Measurements from ENCODE around the gene CEP128. TPM values are rescaled to one million over a fixed set of nuclear protein-coding genes. Genes with fewer than 3 reads are reported as not detected.

Gene CEP128
- total RNA-seq, 1 experiment from 2014 or later: 27.3 TPM

DNA sequence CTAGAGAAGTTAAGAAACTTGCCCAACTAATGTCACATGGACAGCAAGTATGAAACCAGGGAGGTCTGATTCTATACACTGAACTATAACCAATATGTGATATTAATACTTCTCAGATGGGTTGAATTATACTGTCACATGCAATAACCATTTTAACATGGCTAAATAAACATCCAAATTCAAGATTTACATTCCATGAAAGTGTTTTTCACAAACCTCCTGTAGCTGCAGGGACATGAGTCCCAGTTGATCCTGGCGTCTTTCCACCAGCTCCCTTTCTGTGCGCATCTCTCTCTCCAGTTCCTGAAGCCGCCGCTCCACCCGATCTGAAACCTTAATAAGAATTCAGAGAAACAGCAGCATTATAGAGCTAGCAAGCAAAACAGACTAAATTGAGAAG is 79.0 kb downstream of the CEP128 start:
- Histone ChIP-seq H3K27me3 (replicated peaks; ENCODE audit: insufficient read depth, low read depth, low read length, poor library complexity) (no peaks in the 10 kb centered on the region), H3K4me3 (ENCODE audit: low read depth, low read length, poor library complexity, severe bottlenecking) (no peak overlapping the region), H3K36me3 (ENCODE audit: insufficient read depth, low read length, poor library complexity, severe bottlenecking) (no peaks in the 10 kb centered on the region), H3K27ac (ENCODE audit: low read depth, low read length, poor library complexity, severe bottlenecking) (no peak overlapping the region), H3K4me1 (ENCODE audit: insufficient read depth, low read length, poor library complexity, severe bottlenecking) (no peaks in the 10 kb centered on the region), H3K9me3 (ENCODE audit: low read depth, low read length, poor library complexity, severe bottlenecking) (no peaks in the 10 kb centered on the region)
- TF ChIP-seq EZH2 (IDR thresholded peaks at IDR 0.05; ENCODE audit: borderline replicate concordance, low read depth, low read length, poor library complexity, severe bottlenecking): no peak
- TF ChIP-seq, protein P1, sequence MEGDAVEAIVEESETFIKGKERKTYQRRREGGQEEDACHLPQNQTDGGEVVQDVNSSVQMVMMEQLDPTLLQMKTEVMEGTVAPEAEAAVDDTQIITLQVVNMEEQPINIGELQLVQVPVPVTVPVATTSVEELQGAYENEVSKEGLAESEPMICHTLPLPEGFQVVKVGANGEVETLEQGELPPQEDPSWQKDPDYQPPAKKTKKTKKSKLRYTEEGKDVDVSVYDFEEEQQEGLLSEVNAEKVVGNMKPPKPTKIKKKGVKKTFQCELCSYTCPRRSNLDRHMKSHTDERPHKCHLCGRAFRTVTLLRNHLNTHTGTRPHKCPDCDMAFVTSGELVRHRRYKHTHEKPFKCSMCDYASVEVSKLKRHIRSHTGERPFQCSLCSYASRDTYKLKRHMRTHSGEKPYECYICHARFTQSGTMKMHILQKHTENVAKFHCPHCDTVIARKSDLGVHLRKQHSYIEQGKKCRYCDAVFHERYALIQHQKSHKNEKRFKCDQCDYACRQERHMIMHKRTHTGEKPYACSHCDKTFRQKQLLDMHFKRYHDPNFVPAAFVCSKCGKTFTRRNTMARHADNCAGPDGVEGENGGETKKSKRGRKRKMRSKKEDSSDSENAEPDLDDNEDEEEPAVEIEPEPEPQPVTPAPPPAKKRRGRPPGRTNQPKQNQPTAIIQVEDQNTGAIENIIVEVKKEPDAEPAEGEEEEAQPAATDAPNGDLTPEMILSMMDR (conservative IDR thresholded peaks at IDR 0.05; ENCODE audit: low read depth, low read length): no peak
- ChIA-PET POLR2A (ENCODE audit: low non-redundant PET) (no interaction called here), CTCF (no interaction called here)
- intact Hi-C loops (cut with micrococcal nuclease; ENCODE audit: unreplicated experiment): no loop called here
- DNase-seq (ENCODE audit: low spot score): no peak
- BruUV-seq (replicated peaks): no TSS peak

GRCh38 chr14:80850197-80850814 is 91.2 kb downstream of the CEP128 start:
- Histone ChIP-seq H3K36me3 (ENCODE audit: insufficient read depth, low read length, poor library complexity, severe bottlenecking) (no peaks in the 10 kb centered on the region), H3K4me3 (ENCODE audit: low read depth, low read length, poor library complexity, severe bottlenecking) (no peak overlapping the region), H3K9me3 (ENCODE audit: low read depth, low read length, poor library complexity, severe bottlenecking) (no peaks in the 10 kb centered on the region), H3K27ac (ENCODE audit: low read depth, low read length, poor library complexity, severe bottlenecking) (no peak overlapping the region), H3K4me1 (ENCODE audit: insufficient read depth, low read length, poor library complexity, severe bottlenecking) (no peaks in the 10 kb centered on the region), H3K27me3 (replicated peaks; ENCODE audit: insufficient read depth, low read depth, low read length, poor library complexity) (no peaks in the 10 kb centered on the region)
- ChIA-PET POLR2A (ENCODE audit: low non-redundant PET) (no interaction called here), CTCF (no interaction called here)
- intact Hi-C loops (cut with micrococcal nuclease; ENCODE audit: unreplicated experiment): loop anchor here (1.0 kb wide), 1 partner anchor 637 kb away; no protein-coding TSS in a partner anchor
- BruUV-seq (replicated peaks): no TSS peak
- DNase-seq (ENCODE audit: low spot score): peak; percentile 51
- TF ChIP-seq EZH2 (IDR thresholded peaks at IDR 0.05; ENCODE audit: borderline replicate concordance, low read depth, low read length, poor library complexity, severe bottlenecking): no peak
- TF ChIP-seq, protein P1 (conservative IDR thresholded peaks at IDR 0.05; ENCODE audit: low read depth, low read length): peak; percentile 73

DNA sequence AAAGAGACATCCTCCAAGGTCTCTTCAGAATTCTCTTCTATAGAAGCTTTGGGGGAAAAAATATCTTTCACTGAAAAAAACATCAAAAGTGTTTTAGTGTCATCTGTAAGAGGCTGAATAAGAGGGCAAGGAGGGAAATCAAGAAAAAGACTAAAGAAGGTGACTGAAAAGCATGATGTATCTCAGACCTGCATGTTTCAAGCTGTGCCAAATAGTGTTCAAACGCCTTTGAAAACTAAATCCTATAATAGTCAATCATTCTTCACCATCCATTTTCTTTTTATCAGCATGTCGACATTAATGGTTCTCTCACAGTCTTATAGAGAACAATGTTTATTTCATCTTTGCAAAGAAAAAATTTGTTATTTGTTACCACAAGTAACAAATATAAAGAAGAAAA is 94.5 kb downstream of the CEP128 start:
- H3K27ac ChIP-seq (ENCODE audit: low read depth, low read length, poor library complexity, severe bottlenecking): no peak overlapping the region
- TF ChIP-seq, protein P1 (conservative IDR thresholded peaks at IDR 0.05; ENCODE audit: low read depth, low read length): no peak
- TF ChIP-seq EZH2 (IDR thresholded peaks at IDR 0.05; ENCODE audit: borderline replicate concordance, low read depth, low read length, poor library complexity, severe bottlenecking): no peak
- no peak overlapping the region for H3K4me3 ChIP-seq (ENCODE audit: low read depth, low read length, poor library complexity, severe bottlenecking)
- H3K27me3 ChIP-seq (replicated peaks; ENCODE audit: insufficient read depth, low read depth, low read length, poor library complexity): no peaks in the 10 kb centered on the region
- H3K4me1 ChIP-seq (ENCODE audit: insufficient read depth, low read length, poor library complexity, severe bottlenecking): no peaks in the 10 kb centered on the region
- DNase-seq (ENCODE audit: low spot score): no peak
- intact Hi-C loops (cut with micrococcal nuclease; ENCODE audit: unreplicated experiment): loop anchor here (5.0 to 10.0 kb wide), 3 partner anchors 480 to 1882 kb away; no protein-coding TSS in a partner anchor
- no TSS peak for BruUV-seq (replicated peaks)
- ChIA-PET POLR2A (ENCODE audit: low non-redundant PET) (no interaction called here), CTCF (no interaction called here)
- H3K36me3 ChIP-seq (ENCODE audit: insufficient read depth, low read length, poor library complexity, severe bottlenecking): no peaks in the 10 kb centered on the region
- H3K9me3 ChIP-seq (ENCODE audit: low read depth, low read length, poor library complexity, severe bottlenecking): no peaks in the 10 kb centered on the region

Data from A673 (cell line).